ENCODE measurements around the gene MEF2A. TPM values are rescaled to one million over a fixed set of nuclear protein-coding genes. Genes with fewer than 3 reads are reported as not detected.
A peak's percentile ranks its signal among the peaks of the same experiment; 100 is the strongest.
"Not testable (repeated sequence)": the region's sequence is repeated elsewhere in the genome, so short reads cannot be mapped to it uniquely, and the experiment has no call there.

The MEF2A gene
- total RNA-seq, 1 donor from 2014 or later = 25.4 TPM

GRCh38 chr15:99732124-99732750, 166.5 kb downstream of the MEF2A start:
- peak; percentile 26 for DNase-seq

DNA sequence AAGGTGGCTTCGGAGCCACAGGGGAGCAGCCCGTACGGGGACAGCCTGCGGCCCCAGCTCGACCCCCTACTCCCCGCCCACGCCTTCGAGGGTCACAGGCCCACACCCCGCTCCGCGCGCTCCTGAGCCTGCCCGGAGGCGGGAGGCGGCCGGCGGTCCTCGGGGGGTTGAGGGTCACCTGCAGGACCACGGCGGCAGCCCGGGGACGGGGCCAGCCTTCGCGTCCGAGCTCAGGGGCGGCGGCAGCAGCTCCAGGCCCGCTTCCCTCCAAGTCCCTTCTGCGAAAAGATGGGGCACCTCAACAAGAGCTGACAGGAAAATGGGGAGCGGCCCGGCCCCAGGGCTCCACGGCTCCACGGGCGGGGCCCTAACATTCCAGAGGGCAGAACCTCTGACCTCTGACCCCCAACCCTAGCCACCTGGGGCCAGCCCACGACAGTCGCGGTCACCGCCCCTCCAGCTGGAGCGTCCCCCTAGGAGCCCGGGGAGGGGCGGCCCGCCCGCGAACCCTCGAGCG, 167.0 kb downstream of the MEF2A start:
- peak; percentile 22 for DNase-seq

DNA sequence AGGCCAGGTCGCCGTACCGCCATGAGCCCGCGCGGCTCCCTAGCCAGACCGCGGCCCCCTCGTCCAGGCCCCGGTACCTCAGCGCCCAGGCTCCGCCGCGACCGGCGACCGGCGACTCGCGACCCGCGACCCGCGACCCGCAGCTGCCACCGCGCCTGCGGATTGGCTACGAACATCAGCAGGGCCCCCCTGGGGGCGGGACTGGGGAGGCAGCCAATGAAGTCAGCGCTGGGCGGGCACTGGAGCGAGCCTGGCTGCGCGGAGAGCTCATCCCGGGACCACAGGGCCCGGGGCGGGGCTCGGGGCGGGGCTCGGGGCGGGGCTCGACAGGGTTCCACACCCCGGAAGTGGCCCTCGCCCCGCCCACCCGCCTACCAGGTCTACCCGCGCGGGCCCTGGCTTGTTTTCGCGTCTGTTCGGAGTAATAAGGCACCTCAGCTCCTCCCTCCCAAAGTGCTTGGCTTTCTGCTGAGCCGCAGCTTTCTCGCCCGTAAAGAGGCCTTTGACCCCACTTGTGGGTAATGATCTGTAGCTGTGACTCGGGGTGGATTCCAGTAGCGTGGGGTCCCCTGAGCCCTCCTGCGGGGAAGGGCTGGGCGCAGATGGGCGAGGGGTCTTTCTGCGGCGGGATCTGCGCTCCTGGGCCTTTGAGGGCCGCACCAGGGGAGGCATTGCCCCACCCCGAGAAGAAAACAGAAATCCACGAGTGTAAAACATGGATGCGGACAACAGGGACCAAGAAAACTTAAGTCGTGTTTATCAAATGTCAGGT, 167.7 kb downstream of the MEF2A start, which contains the start of gene LYSMD4:
Gene LYSMD4, minus strand, starts transcription at position 170 of the 772 bp plus-strand sequence. CDS start 1,438 bp downstream, outside the sequence.
- peak; percentile 95 for DNase-seq

DNA sequence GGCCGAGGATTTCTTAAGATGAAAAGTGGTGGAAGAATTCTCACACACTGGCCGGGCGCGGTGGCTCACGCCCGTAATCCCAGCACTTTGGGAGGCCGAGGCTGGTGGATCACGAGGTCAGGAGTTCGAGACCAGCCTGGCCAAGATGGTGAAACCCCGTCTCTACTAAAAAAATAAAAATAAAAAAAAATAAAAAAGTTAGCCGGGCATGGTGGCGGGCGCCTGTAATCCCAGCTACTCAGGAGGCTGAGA, 168.2 kb downstream of the MEF2A start:
- not testable (repeated sequence) for DNase-seq

GRCh38 chr15:99734575-99734974, 168.8 kb downstream of the MEF2A start:
- DNase-seq = no peak

- DNase-seq = no peak
Observed at GRCh38 chr15:99735868-99736267, 170.1 kb downstream of the MEF2A start.

GRCh38 chr15:99736702-99737101, 170.9 kb downstream of the MEF2A start:
- no peak for DNase-seq

- no peak for DNase-seq
Observed at GRCh38 chr15:99738021-99738847, 172.4 kb downstream of the MEF2A start.

DNA sequence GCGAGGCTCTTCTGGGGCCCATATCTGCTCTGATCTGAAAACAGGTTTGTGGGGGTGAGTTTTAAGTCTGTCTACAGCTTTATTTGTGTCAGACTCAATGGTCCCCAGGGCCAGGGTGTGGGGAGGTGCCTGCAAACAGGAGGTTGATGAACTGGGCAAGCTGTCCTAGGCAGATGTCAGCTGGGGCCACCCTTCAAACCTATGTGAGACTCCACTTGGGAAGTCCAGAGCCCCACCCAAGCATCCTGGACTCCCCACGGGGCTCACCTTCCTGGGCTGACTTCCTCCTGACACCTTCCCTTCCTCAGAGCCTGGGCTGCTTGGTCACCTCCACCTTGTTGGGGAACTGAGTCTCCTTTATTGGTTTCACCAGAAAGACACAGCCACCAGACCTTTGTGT, 176.1 kb downstream of the MEF2A start:
- DNase-seq = no peak

- no peak for DNase-seq
Observed at GRCh38 chr15:99744142-99744541, 178.4 kb downstream of the MEF2A start.

GRCh38 chr15:99745370-99746086, 179.7 kb downstream of the MEF2A start:
- DNase-seq = no peak

GRCh38 chr15:99749386-99749785, 183.6 kb downstream of the MEF2A start:
- DNase-seq = peak; percentile 7

DNA sequence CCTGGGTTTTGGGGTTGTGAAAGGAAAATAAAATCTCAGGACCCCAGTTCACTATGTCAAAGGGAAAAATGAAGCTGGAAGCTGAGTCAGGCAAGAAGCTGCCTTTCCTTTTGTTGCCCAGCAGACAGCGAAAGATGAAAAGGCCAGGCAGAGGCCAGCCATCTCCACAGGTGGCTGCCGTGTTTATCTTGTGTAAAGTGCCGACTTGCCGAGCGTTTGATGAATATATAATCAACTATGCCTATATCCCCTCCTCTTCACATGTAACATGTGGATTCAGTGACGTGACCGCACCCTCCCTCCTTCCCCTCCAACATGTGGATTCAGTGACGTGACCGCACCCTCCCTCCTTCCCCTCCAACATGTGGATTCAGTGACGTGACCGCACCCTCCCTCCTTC, 184.5 kb downstream of the MEF2A start:
- not testable (repeated sequence) for DNase-seq

DNA sequence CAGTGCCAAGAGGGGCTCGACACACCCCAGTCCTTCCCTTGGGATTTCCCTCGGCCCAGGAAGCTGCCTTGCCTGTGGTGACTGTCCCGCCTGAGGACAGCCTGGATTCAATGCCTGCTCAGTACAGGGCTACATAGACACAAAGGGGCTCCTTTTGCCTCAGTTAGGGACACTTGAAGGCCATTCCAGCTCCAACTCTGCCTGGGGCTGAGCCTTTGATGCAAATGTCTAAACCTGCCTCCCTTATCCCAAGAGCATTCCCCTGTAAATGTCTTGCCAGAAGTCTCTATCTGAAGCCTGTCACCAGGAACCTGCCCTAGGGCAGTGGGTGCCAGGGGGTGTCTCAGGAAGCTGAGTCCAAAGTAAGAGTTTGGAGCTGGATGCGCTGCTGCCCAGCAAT, 186.8 kb downstream of the MEF2A start:
- no peak for DNase-seq

- DNase-seq = no peak
Observed at GRCh38 chr15:99753066-99753465, 187.3 kb downstream of the MEF2A start.

GRCh38 chr15:99755692-99756409, 190.1 kb downstream of the MEF2A start:
- DNase-seq = peak; percentile 81

- no peak for DNase-seq
Observed at GRCh38 chr15:99762288-99762687, 196.5 kb downstream of the MEF2A start.

DNA sequence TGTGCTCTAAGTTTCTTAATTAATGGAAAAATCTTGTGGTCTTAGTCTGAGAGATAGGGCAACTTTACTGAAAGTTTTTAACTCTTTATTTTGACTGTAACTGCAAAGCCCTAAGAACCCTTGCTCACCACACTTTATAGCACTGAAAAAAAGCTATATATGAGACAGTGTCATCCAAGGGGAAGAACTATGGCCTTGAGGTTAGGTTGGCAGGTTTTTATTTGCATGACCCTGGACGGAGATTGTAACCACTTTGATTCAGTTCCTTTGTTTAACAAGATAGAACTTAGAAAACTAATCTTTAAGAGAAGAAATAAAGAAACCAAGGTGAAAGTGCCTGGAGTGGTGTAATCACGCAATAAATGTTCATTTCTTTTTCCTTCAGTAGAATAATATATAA, 198.0 kb downstream of the MEF2A start:
- DNase-seq = no peak

DNA sequence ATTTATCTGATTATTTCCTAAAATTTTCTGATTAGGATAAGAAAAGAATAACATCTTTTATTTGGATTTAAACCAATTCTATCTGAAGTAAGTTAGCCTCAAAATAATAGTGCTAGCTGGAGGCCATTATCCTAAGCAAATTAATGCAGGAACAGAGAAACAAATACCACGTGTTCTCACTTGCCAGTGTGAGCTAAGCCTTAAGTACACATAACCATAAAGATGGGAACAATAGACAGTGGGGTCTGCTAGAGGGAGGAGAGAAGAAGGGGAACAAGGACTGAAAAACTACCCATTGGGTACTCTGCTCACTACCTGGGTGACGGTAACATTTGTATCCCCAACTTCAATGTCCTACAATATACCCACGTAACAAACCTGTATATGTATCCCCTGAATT, 198.7 kb downstream of the MEF2A start:
- DNase-seq = no peak

All from dermis blood vessel endothelial cell (primary cell).